Melanocyte of skin (primary cell): ENCODE results near the gene DHX38. TPM values are rescaled to one million over a fixed set of nuclear protein-coding genes. Genes with fewer than 3 reads are reported as not detected.

ENCODE experiments used
- total RNA-seq, 2 donors: library from RNA; depleted of rRNA; stranded (reverse); fragments of >200 nt; gene quantifications; 2 replicates each; pipeline ENCODE4 v1.2.3, GENCODE V29; 2012

Gene DHX38
- 10 to 100 TPM; 34.4 to 75.6 TPM for total RNA-seq

GRCh38 chr16:72093448-72094265 is at the start of gene DHX38, which contains the start of gene TXNL4B:
TSS of gene DHX38 (plus strand) at chr16:72093847. CDS start at chr16:72096158, 2,311 bp downstream.
TSS of gene TXNL4B (minus strand) at chr16:72093620. CDS start at chr16:72090749, 2,871 bp downstream.

GRCh38 chr16:72054254-72054847 is 39.3 kb upstream of the DHX38 start, which contains the start of gene HP:
TSS of gene HP (plus strand) at chr16:72054505. CDS start at chr16:72054653, 148 bp downstream.

Other genes starting within 250 kb of the DHX38 start
- gene ATXN1L, start 247.9 kb upstream of the DHX38 start, total RNA-seq: 10 to 100 TPM; 15.7 to 18.2 TPM
- 1 to 10 TPM; 3.0 to 6.2 TPM for gene ZNF821, start 209.7 kb upstream of the DHX38 start, total RNA-seq
- 100 to 1,000 TPM; 171 to 192 TPM for gene IST1, start 198.3 kb upstream of the DHX38 start, total RNA-seq
- not detected for gene PKD1L3, start 93.4 kb upstream of the DHX38 start, total RNA-seq
- 10 to 100 TPM in 1 of 2 donors, 1 to 10 TPM in 1; 3.8 to 10.7 TPM for gene DHODH, start 85.1 kb upstream of the DHX38 start, total RNA-seq
- gene HP, start 39.3 kb upstream of the DHX38 start, total RNA-seq: not detected
- not detected for gene HPR, start 30.6 kb upstream of the DHX38 start, total RNA-seq
- 10 to 100 TPM in 1 of 2 donors, 1 to 10 TPM in 1; 7.6 to 11.0 TPM for gene TXNL4B, start 227 bp upstream of the DHX38 start, total RNA-seq
- under 1 TPM; 0.33 to 0.69 TPM for gene PMFBP1, start 78.3 kb downstream of the DHX38 start, total RNA-seq